GM10266 (cell line): Measurements from ENCODE around the gene INO80E.

Source experiments
- DNase-seq: peaks from one replicate; pipeline ENCODE4 v3.0.0; 2012; ENCODE audit errors: extremely low spot score
- CTCF ChIP-seq: IDR thresholded peaks from 2 replicates; pipeline ENCODE4 v1.5.1; 2012; ENCODE audit warnings: mild to moderate bottlenecking, low read depth; ENCODE audit not compliant: control insufficient read depth, insufficient read depth; ENCODE audit errors: missing control alignments

INO80E gene

GRCh38 chr16:30051518-30051917, 55.5 kb downstream of the INO80E start:
- DNase-seq: no peak
- TF ChIP-seq CTCF: no peak

GRCh38 chr16:30052671-30053372, 56.8 kb downstream of the INO80E start:
- peak; percentile 91 for DNase-seq

GRCh38 chr16:30053376-30054015, 57.5 kb downstream of the INO80E start:
- no peak for DNase-seq
- TF ChIP-seq CTCF: no peak

More at GRCh38 chr16:30052671-30053372, 56.8 kb downstream of the INO80E start:
- no peak for TF ChIP-seq CTCF

- no peak for TF ChIP-seq CTCF
- DNase-seq: no peak
Measured at GRCh38 chr16:30054451-30054850, 58.4 kb downstream of the INO80E start.

- TF ChIP-seq CTCF: peak; percentile 77
- DNase-seq: peak; percentile 68
Measured at GRCh38 chr16:30054959-30055553, 59.0 kb downstream of the INO80E start.
